HG02970 (cell line): Measurements from ENCODE around the gene TNFRSF9.
"Not testable (repeated sequence)": the region's sequence is repeated elsewhere in the genome, so short reads cannot be mapped to it uniquely, and the experiment has no call there.

ENCODE experiments used
- ATAC-seq: cut with Tn5 transposase; IDR thresholded peaks from one replicate; pipeline ENCODE4 v1.9.1; 2021; ENCODE audit warnings: mild to moderate bottlenecking, moderate library complexity, moderate number of reproducible peaks; ENCODE audit not compliant: unreplicated experiment, low FRiP score

TNFRSF9 gene

DNA sequence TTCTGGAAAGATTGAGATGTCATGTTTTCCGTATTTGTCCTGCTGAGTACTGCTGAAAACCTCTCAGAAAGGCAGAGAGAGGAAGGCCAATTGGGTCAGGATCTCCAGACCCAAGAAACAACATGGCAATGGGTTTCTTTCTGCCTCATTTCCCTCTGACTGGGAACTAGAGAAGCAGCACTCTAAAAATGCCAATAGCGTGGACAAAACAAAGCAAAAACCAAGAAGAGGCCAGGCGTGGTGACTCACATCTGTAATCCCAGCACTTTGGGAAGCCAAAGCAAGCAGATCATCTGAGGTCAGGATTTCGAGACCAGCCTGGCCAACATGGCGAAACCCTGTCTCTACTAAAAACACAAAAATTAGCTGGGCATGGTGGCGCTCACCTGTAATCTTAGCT lies 18.3 kb downstream of the TNFRSF9 start:
- no peak for ATAC-seq

DNA sequence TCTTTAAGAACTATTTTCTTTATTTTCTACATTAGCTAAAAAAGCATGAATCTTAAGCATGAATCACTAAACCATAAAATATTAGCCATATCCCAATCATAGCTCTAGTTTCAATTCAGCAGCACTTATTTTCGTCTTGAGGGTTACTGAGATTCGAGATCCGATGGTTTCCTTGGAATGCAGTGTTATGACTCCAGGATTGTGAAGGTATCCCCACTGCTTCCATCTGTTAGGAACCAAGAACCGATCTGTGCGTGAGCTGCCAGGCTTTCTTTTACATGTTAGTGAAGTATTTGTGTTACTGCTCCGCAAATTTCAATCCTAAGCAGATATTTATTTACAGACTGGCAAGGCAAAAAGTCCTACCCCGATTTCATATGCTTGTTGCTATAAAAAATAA lies 18.8 kb downstream of the TNFRSF9 start:
- ATAC-seq: no peak

DNA sequence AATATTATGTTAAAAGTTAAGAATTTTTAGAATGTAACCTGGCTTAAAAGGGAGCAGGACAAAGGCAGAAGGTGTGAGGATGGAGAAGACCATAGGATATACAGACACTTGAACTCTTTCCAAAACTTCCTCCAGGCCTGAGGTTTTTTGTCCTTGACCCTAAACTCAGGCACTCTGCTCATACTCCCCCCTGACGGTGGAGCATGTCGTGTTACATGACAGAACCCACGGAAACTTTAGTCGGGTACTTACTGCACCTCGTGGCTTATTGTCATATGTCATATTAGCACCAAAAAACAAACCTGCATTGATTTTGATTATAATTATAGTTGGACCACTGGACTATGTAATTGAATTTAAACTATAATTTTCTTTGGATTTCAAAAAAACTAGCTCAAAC lies 20.8 kb downstream of the TNFRSF9 start:
- no peak for ATAC-seq

DNA sequence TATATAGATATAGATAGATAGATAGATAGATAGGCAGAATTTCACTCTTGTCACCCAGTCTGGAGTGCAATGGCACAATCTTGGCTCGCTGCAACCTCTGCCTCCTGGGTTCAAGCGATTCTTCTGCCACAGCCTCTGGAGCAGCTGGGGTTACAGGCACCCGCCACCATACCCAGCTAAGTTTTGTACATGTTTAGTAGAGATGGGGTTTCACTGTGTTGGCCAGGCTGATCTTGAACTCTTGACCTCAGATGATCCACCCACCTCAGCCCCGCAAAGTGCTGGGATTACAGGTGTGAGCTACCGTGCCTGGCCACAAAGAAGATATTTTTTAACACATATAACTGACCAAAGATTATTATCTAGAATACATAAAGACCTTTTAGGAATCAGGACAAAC lies 22.7 kb downstream of the TNFRSF9 start:
- ATAC-seq: not testable (repeated sequence)

DNA sequence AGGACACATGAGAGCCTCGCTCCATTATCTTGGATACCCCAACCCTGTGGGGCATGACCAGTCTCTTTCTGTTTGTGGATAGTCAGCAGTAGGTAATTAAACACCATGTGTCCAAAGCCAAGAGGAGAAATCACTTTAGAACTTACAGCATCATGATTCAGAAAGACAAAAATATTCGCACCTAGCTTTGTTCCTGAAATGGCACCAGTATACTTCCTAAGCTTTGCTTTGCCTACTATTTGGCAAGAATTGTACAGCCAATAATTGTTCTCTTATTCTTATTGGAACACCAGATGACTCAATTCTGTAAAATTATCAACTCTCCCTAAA lies 24.2 kb downstream of the TNFRSF9 start:
- ATAC-seq: no peak

DNA sequence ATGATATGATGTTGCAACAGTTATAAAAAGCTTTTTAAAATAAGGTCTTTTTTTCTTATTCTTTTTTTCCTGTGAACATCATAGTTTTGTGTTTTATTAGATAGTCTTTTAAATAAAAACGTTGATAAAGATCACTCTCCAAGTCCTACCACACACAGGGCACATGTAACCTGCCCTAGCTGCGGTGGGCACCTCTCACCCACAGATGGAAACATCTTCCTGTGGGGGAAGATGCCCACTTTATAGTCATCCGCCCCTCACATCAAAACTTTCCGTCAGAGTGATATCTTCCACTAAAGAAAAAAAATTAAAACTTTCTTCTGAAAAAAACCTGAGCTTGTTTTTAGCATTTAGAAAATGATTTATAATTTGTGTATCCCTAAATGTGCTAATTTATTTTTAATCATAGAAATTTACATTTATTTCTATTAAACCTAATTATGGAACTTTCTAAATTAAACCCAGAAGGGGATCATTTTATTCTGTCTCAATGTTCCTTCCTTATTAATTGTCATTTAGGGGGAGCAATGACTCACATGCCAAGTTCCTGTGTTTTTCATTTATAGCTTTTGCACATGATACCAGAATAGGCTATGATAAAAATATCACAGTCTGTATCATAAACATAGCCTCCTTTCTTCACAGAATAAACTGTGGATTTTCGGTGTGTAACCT lies 24.7 kb downstream of the TNFRSF9 start:
- ATAC-seq: no peak

DNA sequence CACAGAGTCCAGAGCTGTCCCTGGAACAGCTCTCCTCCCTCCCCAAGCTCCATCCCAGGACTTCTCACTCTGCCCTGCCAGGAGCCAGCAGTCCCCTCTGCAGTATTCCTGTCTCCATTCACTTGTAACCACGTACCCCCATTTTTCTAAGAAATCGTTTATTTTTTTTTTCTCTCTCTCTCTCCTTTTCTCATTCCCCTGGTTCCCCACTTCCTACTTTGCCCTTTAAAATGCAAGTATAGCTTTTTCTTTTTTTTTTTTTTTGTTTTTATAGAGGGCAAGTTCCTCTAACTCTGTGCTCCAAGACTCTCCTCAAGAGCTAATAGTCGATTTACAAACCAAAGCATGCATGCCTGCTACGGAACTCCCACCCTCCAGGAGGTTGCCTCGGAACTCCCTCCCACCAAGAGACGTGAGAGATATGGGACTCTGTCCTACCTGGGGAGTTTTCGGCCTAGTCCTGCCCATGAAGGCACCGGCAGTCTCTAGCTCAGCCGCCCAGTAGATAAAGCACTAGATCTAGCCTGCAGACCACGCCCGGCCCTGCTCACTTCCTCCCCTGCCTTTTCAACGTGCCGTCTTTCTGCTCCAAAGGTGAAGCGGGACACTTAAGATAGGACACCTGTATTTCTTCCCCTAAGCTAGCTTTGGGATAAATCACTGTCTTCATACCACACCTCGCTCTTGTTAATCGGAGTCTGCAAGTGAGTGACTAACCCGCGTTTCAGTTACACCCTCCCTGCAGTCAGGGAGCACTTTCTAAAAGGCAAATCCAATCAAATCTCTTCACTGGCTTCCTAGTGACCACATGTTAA lies 27.7 kb downstream of the TNFRSF9 start:
- no peak for ATAC-seq

DNA sequence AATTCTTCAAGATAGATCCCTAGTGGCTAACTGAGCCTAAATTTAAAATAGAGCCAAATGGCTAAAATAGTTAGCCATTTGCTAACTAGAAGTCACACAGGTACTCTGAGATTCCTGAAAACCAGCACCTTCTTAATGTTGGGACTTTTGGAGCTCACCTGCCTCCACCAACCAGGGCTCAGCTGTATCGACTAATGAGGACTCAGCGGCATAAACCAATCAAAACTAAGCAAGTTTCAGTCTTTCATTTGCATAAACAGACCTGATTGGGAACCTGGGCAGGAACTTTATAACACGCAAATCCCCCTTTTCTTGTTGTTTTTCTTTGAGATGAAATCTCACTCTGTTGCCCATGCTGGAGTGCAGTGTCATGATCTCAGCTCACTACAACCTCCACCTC lies 28.5 kb downstream of the TNFRSF9 start:
- no peak for ATAC-seq

DNA sequence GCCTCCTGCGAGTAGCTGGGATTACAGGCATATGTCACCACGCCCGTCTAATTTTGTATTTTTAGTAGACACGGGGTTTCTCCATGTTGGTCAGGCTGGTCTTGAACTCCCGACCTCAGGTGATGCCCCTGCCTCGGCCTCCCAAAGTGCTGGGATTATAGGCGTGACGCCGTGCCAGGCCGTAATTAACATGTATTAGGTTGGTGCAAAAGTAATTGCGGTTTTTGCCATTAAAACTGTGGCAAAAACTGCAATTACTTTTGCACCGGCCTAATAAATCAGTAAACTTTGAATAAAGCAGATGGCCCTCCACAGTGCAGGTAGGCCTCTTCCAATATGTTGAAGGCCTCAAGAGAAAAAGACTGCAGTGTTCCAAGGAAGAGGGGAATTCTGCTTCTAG lies 35.4 kb downstream of the TNFRSF9 start:
- no peak for ATAC-seq

DNA sequence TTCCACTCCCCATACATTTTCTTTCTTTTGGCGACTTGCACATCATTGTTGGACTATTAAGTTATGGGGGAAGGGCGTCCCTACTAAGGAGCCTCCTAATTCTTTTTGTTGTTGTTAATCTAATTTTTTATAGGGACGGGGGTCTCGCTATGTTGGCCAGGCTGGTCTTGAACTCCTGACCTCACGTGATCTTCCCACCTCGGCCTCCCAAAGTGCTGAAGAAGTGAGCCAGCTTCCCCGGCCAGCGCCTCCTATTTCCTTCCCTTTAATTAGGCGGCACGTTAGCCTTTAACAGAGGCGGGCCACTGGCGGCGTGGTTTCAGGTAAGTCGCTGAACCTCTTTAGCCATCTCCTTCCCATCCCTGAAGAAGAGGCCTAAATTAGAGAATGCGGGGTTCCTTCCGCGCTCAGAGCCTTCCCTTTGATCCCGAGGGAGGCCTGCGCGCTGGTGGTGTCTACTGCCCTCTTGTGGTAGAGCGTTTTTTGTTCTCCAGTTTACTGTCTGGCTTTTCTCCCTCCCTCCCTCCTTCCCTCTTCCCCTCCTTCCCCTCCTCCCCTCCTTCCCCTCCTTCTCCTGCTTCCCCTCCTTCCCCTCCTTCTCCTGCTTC lies 38.1 kb downstream of the TNFRSF9 start:
- ATAC-seq: no peak

DNA sequence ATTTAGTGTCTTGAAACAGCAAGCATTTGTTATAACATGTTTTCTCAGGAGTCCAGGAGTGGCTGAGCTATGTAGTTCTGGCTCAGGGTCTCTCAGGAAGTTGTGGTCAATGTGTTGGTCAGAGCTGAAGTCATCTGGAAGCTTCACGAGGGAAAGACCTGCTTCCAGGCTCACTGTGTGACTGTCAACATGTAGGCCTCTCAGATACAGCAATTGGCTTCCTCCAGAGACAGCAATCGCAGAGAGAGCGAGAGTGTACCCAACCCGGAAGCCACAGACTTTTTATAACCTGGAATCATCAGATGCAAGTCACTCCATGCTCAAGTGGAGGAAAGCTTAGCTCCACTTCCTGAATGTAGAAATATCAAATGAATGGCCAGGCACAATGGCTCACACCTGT lies 40.9 kb downstream of the TNFRSF9 start:
- no peak for ATAC-seq

DNA sequence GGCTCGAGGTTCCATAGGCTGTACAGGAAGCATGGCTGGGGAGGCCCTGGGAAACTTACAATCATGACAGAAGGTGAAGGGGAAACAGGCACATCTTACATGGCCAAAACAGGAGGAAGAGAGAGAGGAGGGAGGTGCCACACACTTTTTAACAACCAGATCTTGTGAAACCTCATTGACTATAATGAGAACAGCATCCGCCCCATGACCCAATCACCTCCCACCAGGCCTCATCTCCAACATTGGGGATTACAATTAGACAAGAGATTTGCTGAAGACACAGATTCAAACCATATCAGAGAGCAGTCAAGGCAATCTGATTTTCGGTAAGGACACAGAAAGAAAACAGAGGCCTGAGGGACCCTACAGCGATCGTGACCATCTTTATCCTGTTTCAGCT lies 41.7 kb downstream of the TNFRSF9 start:
- no peak for ATAC-seq

DNA sequence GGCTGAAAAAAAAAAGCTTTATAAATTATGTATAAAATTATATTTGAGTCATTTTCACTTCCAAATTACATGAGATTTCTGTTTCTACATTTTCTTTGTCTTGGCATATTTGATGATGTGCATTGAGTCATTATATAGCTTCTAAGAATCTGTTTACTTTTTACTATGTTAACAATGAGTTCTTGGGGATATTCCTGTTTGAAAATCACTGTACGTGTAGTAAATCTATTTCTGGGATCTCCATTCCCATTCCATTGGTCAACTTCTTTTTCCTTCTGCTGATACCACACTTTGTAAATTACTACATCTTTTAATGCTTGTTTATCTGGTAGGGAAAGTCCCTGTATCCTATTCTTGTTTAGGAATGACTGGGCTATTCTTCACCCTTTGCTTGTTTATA lies 43.6 kb downstream of the TNFRSF9 start:
- ATAC-seq: no peak

DNA sequence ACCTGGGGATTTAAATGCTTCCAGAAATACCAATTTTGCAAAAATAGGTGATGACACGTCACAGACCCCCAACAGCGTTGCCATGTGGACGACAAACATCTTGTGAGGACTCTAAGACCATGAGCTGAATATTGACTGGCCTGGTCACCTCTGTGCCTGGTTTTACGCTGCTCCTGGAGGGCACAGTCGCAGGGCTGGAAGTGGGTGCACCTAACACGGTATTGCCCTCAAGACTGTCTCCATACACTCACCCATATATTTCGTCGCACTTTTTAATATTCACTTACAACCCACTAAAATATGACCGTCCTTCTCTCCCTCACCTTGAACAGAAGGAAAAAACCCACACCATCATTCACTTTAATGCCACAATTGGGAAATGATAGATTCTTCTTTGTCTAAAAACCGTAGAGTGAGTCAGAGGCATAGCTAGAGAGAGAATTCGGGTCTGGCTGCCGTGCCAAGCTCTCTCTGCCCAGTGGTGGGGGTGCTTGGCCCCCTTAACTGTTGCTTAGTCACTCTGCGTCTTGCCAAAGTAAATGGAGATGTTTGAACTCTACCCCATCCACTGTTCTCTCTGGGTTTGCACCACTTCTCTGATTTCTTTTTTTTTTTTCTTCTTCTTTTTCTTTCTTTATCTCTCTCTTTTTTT lies 47.0 kb downstream of the TNFRSF9 start:
- no peak for ATAC-seq

DNA sequence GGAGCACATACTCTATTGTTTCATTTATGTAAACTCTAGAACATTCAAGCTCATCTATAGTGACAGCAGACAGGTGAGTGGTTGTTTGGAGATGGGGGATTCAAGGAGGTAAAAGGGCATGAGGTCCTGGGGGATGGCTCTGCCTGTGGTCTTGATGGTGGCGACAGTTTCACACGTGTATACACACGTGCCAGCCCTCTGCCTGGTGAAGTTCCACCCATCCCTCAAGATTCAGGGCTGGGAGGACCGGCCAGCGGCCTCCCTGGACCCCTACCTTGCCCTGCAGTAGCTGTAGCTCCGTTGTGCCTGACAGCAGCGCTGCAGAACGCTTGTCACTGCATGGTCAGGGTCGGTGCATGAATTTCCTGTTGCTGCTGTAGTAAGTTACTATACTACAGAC lies 48.8 kb downstream of the TNFRSF9 start:
- ATAC-seq: no peak

DNA sequence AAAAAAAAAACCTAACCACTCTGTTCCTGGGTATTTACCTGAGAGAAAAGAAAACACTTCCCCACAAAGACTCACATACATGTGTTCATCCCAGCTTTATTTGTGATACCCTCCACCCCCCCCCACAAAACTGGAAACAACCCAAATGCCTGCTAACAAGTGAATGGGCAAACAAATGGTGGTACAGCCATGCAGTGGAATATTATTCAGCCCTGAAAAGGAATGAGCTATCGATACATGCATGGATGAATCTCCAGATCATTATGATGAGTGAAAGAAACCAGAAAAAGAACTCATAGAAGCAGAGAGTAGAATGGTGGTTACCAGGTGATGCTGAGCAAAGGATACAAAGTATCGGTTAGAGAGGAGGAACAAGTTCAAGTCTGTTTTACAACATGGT lies 49.8 kb downstream of the TNFRSF9 start:
- ATAC-seq: no peak

DNA sequence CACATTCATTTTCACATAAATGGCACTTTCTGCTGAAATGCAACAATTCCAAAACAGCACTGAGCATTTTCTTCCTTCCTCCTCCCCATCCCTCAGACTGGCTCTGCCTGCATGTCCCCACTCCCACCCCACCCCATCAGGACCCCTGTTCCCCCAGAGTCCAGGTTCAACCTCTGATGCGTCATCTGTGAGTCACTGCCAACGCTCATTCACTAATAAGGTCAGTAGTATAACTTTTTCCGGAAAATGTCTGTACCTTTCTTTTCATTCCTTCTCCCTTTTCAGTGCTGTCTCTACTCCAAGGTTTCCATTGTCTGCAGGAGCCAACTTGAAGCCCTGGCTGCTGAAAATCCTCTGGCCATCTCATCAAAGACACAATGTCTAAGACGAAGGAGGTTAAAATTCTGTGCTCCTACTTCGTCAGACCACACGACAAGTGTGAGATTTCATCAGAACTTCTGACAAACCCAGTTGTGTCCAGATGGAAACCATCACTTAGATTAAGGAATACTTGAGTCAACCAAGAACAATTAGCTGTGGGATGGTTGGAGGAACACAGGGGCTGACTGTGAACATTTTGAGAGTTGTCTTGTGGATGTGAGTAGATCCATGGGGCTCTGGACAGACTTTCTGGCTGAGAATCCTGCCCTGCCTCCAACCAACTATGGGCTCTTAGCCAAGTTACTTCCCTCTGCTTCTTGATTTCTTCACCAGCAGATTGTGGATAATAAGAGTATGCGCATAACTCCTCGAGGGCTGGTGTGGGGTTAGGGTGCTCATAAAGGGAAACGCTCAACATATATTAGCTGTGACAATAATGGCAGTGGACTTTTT lies 52.2 kb downstream of the TNFRSF9 start:
- ATAC-seq: no peak

DNA sequence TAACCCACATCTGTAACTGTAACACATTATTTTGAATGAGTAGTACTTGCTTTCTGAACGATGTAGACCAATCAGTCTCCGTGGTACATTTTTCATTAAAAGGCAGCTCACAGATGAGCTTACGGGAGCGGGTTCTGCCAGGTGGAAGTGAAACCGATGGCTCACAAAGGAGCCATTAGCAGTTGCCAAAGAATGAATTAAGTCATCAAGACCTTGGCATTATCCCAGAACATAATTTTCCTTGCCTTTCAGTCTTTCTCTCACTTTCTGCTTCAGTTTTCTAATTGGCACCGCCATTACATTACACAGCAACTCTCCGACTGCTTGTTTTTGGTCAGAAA lies 54.3 kb downstream of the TNFRSF9 start:
- no peak for ATAC-seq

DNA sequence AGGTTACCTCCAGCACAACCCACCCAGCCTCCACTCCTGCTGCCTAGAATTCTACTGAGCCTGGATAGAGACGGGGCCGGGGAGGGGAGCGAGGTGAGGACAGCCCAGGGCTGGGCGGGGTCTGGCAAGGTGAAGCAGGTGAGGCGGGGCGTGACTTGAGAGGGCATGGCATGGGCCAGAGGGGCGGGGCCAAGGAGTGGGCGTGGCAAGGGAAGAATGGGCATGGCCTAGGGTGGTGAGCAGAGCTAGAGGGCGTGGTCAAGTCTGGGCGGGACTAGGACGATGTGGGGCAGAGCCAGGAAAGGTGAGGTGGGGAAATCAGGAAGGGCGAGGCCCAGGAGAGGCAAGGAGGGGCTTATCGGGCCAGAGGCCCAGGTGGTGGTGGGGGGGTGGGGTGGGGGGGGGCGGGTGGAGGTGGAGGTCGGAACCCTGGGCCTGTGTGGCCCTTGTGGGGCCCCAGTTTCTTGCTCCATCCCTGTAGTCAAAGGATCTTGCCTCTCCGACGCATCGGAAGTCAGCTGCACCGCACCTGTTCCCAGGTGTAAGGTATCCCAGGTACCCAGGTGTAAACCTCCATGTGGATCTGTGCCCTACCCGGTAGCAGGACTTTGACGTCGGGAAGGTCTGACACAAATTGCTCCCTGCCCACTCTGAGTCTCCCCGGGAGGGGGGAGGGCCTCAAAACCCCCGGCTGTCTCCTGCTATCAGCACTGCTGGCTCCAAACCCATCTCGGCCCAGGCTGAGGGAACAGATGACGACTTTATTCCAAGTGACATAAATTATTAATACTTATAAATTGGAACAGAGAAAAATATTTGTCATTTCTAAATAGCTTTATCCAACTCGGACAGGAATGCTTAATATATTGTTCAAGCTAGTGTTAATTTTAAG lies 54.9 kb downstream of the TNFRSF9 start:
- no peak for ATAC-seq

DNA sequence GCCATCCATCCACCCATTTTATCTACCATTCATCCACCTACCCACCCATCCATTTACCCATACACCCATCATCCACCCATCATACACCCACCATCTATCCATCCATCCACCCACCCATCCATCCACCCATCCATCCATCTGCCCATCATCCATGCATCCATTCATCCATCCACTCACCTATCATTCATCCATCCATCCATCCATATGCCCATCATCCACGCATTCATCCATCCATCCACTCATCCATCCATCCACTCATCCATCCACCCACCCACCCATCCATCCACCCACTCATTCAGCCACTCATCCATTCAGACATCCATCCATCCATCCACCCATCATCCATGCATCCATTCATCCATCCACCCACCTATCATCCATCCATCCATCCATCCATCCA lies 55.9 kb downstream of the TNFRSF9 start:
- no peak for ATAC-seq
